Nephron (organoid): ENCODE results near the gene FOS.

Source experiments
- H3K27ac Mint-ChIP-seq, 3 experiments: 2 replicates each; pipeline ENCODE4 v1.8.0; 2020; ENCODE audit warnings: mixed read lengths in 3 of 3, mild to moderate bottlenecking in 2 of 3, moderate library complexity in 1 of 3
- H3K27me3 Mint-ChIP-seq: 2 replicates; pipeline ENCODE4 v1.8.0; 2021; ENCODE audit warnings: low read depth, mild to moderate bottlenecking, moderate library complexity, mixed read lengths
- H3K36me3 Mint-ChIP-seq: 2 replicates; pipeline ENCODE4 v1.8.0; 2020; ENCODE audit warnings: low read depth, mixed read lengths
- H3K4me1 Mint-ChIP-seq: 2 replicates; pipeline ENCODE4 v1.8.0; 2020; ENCODE audit warnings: mixed read lengths
- H3K4me3 Mint-ChIP-seq, 3 experiments: 2 replicates each; pipeline ENCODE4 v1.8.0; 2020; ENCODE audit warnings: mild to moderate bottlenecking in 3 of 3, mixed read lengths in 3 of 3, moderate library complexity in 2 of 3
- H3K9me3 Mint-ChIP-seq: 2 replicates; pipeline ENCODE4 v1.8.0; 2020; ENCODE audit warnings: mixed read lengths
- TF ChIP-seq, protein P1 (sequence below), 3 experiments: fragments of 200-600 bp; sonication (generic); IDR thresholded peaks; one replicate each; pipeline ENCODE4 v1.5.0; 2021; ENCODE audit warnings: antibody characterized with exemption in 3 of 3; ENCODE audit not compliant: unreplicated experiment in 3 of 3

FOS gene

DNA sequence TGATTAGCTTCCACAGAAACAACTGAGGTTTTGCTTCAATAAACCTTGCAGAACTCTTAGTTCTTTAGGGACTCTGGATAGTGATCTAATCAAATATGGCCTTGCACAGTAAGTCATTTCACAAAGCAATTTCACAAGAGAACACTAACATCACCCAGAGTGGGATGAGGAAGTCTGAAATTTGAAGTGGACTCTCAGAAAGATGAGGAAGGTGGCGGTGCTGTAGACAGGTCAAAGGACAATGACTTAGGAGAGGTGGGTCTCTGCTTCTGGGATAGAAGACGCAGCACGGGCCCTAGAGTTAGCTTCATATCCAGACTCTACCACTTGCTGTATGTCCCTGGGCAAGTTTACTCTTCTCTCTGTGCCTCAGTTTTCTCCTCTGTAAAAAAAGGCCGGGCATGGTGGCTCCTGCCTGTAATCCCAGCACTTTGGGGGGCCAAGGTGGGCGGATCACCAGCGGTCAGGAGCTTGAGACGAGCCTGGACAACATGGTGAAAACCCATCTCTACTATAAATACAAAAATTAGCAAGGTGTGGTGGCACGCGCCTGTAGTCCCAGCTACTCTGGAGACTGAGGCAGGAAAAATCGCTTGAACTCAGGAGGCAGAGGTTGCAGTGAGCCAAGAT lies 18.9 kb downstream of the FOS start:
- no peaks in the 10 kb centered on the region for H3K27me3 Mint-ChIP-seq
- no peaks in the 10 kb centered on the region for H3K36me3 Mint-ChIP-seq
- H3K9me3 Mint-ChIP-seq: no peaks in the 10 kb centered on the region
- TF ChIP-seq, protein P1, sequence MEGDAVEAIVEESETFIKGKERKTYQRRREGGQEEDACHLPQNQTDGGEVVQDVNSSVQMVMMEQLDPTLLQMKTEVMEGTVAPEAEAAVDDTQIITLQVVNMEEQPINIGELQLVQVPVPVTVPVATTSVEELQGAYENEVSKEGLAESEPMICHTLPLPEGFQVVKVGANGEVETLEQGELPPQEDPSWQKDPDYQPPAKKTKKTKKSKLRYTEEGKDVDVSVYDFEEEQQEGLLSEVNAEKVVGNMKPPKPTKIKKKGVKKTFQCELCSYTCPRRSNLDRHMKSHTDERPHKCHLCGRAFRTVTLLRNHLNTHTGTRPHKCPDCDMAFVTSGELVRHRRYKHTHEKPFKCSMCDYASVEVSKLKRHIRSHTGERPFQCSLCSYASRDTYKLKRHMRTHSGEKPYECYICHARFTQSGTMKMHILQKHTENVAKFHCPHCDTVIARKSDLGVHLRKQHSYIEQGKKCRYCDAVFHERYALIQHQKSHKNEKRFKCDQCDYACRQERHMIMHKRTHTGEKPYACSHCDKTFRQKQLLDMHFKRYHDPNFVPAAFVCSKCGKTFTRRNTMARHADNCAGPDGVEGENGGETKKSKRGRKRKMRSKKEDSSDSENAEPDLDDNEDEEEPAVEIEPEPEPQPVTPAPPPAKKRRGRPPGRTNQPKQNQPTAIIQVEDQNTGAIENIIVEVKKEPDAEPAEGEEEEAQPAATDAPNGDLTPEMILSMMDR (IDR thresholded peaks at IDR 0.05; ENCODE audit: unreplicated experiment in 3 of 3): no peak
- H3K4me1 Mint-ChIP-seq: peaks cover 41% of the 10 kb centered on the region
- no peak overlapping the region for H3K4me3 Mint-ChIP-seq
- no peak overlapping the region for H3K27ac Mint-ChIP-seq

DNA sequence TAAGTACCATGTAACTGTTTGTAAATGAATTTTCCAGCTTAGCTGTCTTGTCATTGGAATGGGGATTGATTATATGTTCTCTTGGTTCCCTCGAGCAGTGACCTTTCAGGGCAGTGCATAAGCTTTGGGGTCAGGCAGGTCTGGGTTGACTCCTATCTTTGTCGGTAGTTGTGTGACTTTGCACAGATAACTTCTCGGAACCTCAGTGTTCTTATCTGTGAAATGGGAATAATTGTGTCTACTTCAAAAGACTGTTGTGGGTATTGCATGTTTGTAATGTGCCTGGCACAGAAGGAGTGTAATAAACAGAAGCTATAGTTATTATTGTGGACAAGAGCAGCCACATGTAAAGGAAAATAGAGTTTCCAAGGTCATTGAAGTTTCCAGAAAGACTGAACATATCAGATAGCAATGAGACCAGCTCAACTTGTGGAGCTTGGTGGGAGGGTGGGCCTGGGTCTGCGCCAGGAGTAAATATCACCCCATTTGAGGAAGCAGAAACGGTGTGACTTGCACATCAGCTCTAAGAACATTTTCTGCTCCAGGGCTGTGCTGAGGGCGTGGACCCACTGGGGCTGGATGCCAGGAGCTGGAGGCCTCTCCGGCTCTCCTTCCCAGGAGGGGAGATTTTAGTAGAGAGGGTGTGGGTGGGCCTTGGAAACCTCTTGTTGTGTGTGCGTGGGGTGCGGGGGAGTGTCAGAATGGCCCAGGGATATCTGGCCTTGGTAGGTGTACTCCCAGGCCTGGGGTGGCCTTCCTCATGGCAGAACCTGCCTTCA lies 19.7 kb downstream of the FOS start:
- Mint-ChIP-seq H3K9me3 (no peaks in the 10 kb centered on the region), H3K27ac (peak overlapping the region; percentile 59 to 85 (median 67)), H3K4me3 (no peak overlapping the region), H3K36me3 (no peaks in the 10 kb centered on the region), H3K4me1 (peaks cover 43% of the 10 kb centered on the region), H3K27me3 (peaks cover 3% of the 10 kb centered on the region)
- TF ChIP-seq, protein P1 (IDR thresholded peaks at IDR 0.05; ENCODE audit: unreplicated experiment in 3 of 3): no peak

DNA sequence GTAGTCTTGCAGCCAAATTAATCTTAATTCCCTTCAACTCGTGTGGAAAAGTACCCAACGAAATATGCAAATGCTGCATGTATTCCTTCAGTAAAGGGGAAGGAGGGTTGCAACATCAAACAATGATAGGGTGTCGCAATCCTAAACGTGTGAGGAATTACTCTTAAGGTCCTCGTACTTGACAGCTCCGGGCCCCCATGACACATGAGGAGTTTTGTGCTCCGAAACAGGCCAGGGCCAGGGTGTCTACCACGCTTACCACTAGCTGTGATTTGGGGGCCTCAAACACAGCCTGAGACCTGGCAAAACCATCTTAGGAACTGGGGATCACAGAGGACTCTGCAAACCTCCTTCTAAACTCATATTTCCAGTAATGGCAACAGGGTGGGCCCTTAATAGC lies 20.4 kb downstream of the FOS start:
- Mint-ChIP-seq H3K4me3 (no peak overlapping the region), H3K27ac (peak overlapping the region; percentile 15 to 85 (median 67)), H3K9me3 (no peaks in the 10 kb centered on the region), H3K27me3 (peaks cover 5% of the 10 kb centered on the region), H3K36me3 (no peaks in the 10 kb centered on the region), H3K4me1 (peaks cover 47% of the 10 kb centered on the region)
- TF ChIP-seq, protein P1 (IDR thresholded peaks at IDR 0.05; ENCODE audit: unreplicated experiment in 3 of 3): no peak

DNA sequence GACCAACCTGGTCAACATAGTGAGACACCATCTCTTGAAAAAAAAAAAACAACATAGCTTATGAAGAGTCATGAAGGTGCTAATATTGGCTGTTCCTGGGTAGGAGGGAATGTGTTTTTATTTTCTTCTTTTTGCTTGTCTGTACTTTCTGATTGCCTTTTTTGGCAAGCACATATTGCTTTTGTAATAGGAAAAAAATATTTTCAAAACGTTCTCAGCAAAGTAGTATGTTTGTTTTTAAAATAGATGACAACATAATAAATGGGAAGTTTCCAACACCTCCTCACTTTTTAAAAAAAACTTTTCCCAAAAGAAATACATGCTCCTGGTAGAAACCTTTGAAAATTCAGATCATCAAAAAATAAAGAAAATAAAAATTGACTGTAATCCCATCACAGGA lies 20.9 kb downstream of the FOS start:
- peak overlapping the region; percentile 15 to 85 (median 67) for H3K27ac Mint-ChIP-seq
- TF ChIP-seq, protein P1 (IDR thresholded peaks at IDR 0.05; ENCODE audit: unreplicated experiment in 3 of 3): no peak
- peaks cover 45% of the 10 kb centered on the region for H3K4me1 Mint-ChIP-seq
- no peaks in the 10 kb centered on the region for H3K9me3 Mint-ChIP-seq
- no peak overlapping the region for H3K4me3 Mint-ChIP-seq
- no peaks in the 10 kb centered on the region for H3K36me3 Mint-ChIP-seq
- peaks cover 5% of the 10 kb centered on the region for H3K27me3 Mint-ChIP-seq

DNA sequence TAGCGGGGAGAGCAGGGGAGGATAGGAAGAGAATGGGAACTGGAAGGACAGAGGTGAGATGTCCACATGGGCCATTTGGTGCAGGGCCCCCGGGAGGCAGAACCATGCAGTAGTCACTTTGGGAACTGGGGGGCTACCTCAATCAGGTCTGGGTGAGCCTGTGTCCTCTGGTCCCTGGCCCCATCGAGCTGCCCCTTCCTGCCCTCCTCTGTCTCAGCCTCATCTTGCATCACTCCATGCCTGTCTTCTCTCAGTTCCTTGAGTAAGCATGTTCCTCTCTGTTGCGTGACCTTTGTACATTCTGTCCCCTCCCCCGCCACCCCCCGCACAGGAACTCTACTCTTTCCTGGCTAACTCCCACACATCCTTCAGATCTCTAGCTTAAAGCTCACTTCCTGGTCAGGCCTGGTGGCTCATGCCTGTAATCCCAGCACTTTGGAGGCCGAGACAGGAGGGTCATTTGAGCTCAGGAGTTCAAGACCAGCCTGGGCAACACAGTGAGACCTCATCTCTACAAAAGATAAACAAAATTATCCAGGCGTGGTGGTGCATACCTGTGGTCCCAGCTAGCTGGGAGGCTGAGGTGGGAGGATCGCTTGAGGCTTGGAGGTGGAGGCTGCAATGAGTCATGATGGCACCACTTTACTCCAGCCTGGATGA lies 23.2 kb downstream of the FOS start:
- TF ChIP-seq, protein P1 (IDR thresholded peaks at IDR 0.05; ENCODE audit: unreplicated experiment in 3 of 3): no peak
- Mint-ChIP-seq H3K27me3 (peaks cover 5% of the 10 kb centered on the region), H3K36me3 (no peaks in the 10 kb centered on the region), H3K4me3 (no peak overlapping the region), H3K27ac (peak overlapping the region in 2 of 3 experiments; percentile 21 to 54), H3K9me3 (no peaks in the 10 kb centered on the region), H3K4me1 (peaks cover 26% of the 10 kb centered on the region)
